Measurements from ENCODE around the gene WDTC1. TPM values are rescaled to one million over a fixed set of nuclear protein-coding genes. Genes with fewer than 3 reads are reported as not detected.

Gene WDTC1
- total RNA-seq, 4 donors from 2014 or later: 36.8 to 85.5 (median 60.6) TPM

DNA sequence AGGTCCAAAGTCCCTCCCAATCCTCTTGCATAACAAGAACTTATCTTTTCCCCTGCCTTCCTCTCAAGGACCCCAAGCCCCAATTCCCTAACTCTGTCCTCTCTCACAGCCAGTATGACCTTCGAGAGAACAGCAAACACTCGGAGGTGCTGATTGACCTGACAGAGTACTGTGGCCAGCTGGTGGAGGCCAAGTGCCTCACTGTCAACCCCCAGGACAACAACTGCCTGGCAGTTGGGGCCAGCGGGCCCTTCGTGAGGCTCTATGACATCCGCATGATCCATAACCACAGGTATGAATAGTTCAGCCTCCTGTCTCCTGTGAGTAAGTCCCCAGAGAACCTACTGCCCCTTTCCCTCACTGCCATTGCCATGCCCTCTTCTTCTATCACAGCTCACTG is 57.7 kb downstream of the WDTC1 start:
- Histone ChIP-seq H3K36me3 (peaks cover 4 to 60% of the 10 kb centered on the region in 2 donors), H3K27me3 (no peaks in the 10 kb centered on the region), H3K4me1 (peaks cover 0 to 4% of the 10 kb centered on the region in 2 donors), H3K4me3 (no peak overlapping the region), H3K9me3 (no peaks in the 10 kb centered on the region), H3K27ac (no peak overlapping the region)
- in situ Hi-C loops (cut with MboI; ENCODE audit: low sequenced_read_pairs in 4 of 4): no loop called here
- ATAC-seq (no peak), DNase-seq (no peak)
- no peak for TF ChIP-seq POLR2A (IDR thresholded peaks at IDR 0.05)
- TF ChIP-seq, protein P1, sequence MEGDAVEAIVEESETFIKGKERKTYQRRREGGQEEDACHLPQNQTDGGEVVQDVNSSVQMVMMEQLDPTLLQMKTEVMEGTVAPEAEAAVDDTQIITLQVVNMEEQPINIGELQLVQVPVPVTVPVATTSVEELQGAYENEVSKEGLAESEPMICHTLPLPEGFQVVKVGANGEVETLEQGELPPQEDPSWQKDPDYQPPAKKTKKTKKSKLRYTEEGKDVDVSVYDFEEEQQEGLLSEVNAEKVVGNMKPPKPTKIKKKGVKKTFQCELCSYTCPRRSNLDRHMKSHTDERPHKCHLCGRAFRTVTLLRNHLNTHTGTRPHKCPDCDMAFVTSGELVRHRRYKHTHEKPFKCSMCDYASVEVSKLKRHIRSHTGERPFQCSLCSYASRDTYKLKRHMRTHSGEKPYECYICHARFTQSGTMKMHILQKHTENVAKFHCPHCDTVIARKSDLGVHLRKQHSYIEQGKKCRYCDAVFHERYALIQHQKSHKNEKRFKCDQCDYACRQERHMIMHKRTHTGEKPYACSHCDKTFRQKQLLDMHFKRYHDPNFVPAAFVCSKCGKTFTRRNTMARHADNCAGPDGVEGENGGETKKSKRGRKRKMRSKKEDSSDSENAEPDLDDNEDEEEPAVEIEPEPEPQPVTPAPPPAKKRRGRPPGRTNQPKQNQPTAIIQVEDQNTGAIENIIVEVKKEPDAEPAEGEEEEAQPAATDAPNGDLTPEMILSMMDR (IDR thresholded peaks at IDR 0.05 in 4 of 5, conservative IDR thresholded peaks at IDR 0.05 in 1 of 5): no peak
- intact Hi-C loops (cut with DNase I; ENCODE audit: low total_unique reads): no loop called here

DNA sequence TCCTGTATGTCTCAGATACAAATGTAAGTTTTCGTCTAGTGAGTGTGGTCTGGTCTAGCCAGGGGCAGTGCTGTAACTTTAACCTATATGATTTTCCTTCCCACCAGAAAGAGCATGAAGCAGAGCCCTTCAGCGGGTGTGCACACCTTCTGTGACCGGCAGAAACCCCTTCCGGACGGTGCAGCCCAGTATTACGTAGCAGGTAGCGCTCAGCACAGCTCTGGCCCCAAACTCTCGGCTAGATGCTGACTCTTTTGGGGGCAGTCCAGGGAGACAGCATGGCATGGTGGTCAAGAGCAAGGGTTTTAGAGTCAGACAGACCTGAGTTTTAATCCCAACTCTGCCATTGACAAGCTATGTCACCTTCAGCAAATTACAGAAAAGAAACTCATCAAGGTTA is 59.5 kb downstream of the WDTC1 start:
- ATAC-seq (no peak), DNase-seq (no peak)
- Histone ChIP-seq H3K4me1 (peaks cover 9 to 14% of the 10 kb centered on the region in 2 donors), H3K27me3 (no peaks in the 10 kb centered on the region), H3K36me3 (peaks cover 6 to 66% of the 10 kb centered on the region in 2 donors), H3K9me3 (no peaks in the 10 kb centered on the region), H3K4me3 (no peak overlapping the region), H3K27ac (no peak overlapping the region)
- intact Hi-C loops (cut with DNase I; ENCODE audit: low total_unique reads): no loop called here
- in situ Hi-C loops (cut with MboI; ENCODE audit: low sequenced_read_pairs in 4 of 4): no loop called here
- TF ChIP-seq POLR2A (IDR thresholded peaks at IDR 0.05): no peak
- TF ChIP-seq, protein P1 (IDR thresholded peaks at IDR 0.05 in 4 of 5, conservative IDR thresholded peaks at IDR 0.05 in 1 of 5): no peak

DNA sequence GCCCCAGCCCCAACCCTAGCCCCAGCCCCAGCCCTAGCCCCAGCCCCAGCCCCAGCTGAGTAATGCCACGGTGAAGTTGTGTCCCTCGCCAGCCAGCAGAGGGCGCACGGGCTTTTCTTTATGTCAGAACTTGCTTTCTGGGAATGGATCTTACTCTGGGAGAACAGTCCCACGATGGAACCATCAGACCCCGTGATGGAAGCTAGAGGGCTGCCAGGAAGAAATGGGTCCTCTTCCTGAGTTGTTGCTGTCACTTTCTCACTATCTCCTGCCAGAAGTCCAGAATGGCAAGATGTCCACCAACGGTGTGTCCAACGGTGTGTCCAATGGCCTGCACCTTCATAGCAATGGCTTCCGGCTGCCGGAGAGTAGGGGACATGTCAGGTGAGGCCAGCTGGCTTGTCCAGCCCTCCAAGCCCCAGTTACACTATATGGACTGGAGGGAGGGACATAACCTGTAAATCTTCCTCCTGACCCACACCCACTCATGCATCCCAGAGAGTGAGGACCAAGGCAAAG is 62.4 kb downstream of the WDTC1 start:
- peaks cover 6 to 56% of the 10 kb centered on the region in 2 donors for H3K36me3 ChIP-seq
- intact Hi-C loops (cut with DNase I; ENCODE audit: low total_unique reads) (loop anchor here (5.0 kb wide), 1 partner anchor 310 kb away; no protein-coding TSS in a partner anchor), in situ Hi-C loops (cut with MboI; ENCODE audit: low sequenced_read_pairs in 4 of 4) (no loop called here)

DNA sequence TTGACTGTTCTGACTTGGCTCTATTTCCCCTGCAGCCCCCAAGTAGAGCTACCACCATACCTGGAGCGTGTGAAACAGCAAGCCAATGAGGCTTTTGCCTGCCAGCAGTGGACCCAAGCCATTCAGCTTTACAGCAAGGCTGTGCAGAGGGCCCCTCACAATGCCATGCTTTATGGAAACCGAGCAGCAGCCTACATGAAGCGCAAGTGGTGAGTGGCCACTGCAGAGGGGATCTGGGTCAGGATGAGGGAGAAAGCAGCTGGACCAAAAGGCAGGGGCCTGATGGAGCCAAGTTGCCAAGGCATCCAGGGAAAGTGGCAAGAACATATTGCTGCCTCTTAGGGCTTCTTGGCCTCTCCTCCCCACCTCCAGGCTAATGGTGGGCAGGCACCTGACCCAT is 63.5 kb downstream of the WDTC1 start:
- no peaks in the 10 kb centered on the region for H3K27me3 ChIP-seq
- intact Hi-C loops (cut with DNase I; ENCODE audit: low total_unique reads) (loop anchor here (5.0 kb wide), 1 partner anchor 309 kb away; no protein-coding TSS in a partner anchor), in situ Hi-C loops (cut with MboI; ENCODE audit: low sequenced_read_pairs in 4 of 4) (no loop called here)
- no peaks in the 10 kb centered on the region for H3K9me3 ChIP-seq
- no peak for DNase-seq
- no peak overlapping the region for H3K4me3 ChIP-seq
- no peak overlapping the region for H3K27ac ChIP-seq
- no peak for ATAC-seq
- TF ChIP-seq, protein P1 (IDR thresholded peaks at IDR 0.05 in 4 of 5, conservative IDR thresholded peaks at IDR 0.05 in 1 of 5): no peak
- no peak for TF ChIP-seq POLR2A (IDR thresholded peaks at IDR 0.05)
- H3K36me3 ChIP-seq: peaks cover 6 to 51% of the 10 kb centered on the region in 2 donors
- H3K4me1 ChIP-seq: peaks cover 27 to 37% of the 10 kb centered on the region in 2 donors

More for the DNA sequence above, 62.4 kb downstream of the WDTC1 start:
- TF ChIP-seq POLR2A (IDR thresholded peaks at IDR 0.05): no peak
- TF ChIP-seq, protein P1 (IDR thresholded peaks at IDR 0.05 in 4 of 5, conservative IDR thresholded peaks at IDR 0.05 in 1 of 5): peak; percentile 17 to 79 (median 51)
- H3K9me3 ChIP-seq: no peaks in the 10 kb centered on the region
- no peak overlapping the region for H3K27ac ChIP-seq
- peaks cover 27 to 37% of the 10 kb centered on the region in 2 donors for H3K4me1 ChIP-seq
- peak in 1 of 2 donors; percentile 46 for DNase-seq
- ATAC-seq: peak in 1 of 2 donors; percentile 39
- H3K4me3 ChIP-seq: no peak overlapping the region
- no peaks in the 10 kb centered on the region for H3K27me3 ChIP-seq
